Measurements from ENCODE around the gene ADAMTS9. TPM values are rescaled to one million over a fixed set of nuclear protein-coding genes. Genes with fewer than 3 reads are reported as not detected.

The ADAMTS9 gene
- total and polyA plus RNA-seq, 2 donors (not counting 3 experiments of a cell fraction or from before 2014, with no cell fraction given) = 6.5 to 23.9 TPM

GRCh38 chr3:64634417-64634816 is 53.4 kb downstream of the ADAMTS9 start:
- no peak overlapping the region for H3K9ac ChIP-seq (replicated peaks; ENCODE audit: extremely low read depth, insufficient read depth, low read length)
- intact Hi-C loops (cut with micrococcal nuclease) (no loop called here), dilution Hi-C loops (cut with MboI; ENCODE audit: extremely low pct_ligation_motif_present, low sequenced_read_pairs) (no loop called here)
- H3K4me1 ChIP-seq (ENCODE audit: control insufficient read depth, extremely low read depth, insufficient read depth, low read length) = no peaks in the 10 kb centered on the region
- H3K4me2 ChIP-seq (ENCODE audit: insufficient read depth, low read length) = no peak overlapping the region
- H3K9me3 ChIP-seq (replicated peaks; ENCODE audit: control insufficient read depth, insufficient read depth, low read length) = no peaks in the 10 kb centered on the region
- no peaks in the 10 kb centered on the region for H3K79me2 ChIP-seq (ENCODE audit: control insufficient read depth, insufficient read depth, low read length)
- CTCF ChIA-PET = interaction anchor here (1.0 kb wide), 1 partner anchor 47 kb away, joined by 3 read pairs; no protein-coding TSS in a partner anchor
- DNase-seq (ENCODE audit: low read depth, low spot score) (peak; percentile 24), FAIRE-seq (no peak)
- H3K4me3 ChIP-seq (replicated peaks in 1 of 3; ENCODE audit: insufficient read depth in 1 of 3, low read depth in 1 of 3, low read length in 3 of 3) = no peak overlapping the region
- H3K36me3 ChIP-seq (ENCODE audit: control insufficient read depth in 2 of 2, extremely low read depth in 1 of 2, insufficient read depth in 2 of 2, low read length in 2 of 2) = peaks cover 0 to 5% of the 10 kb centered on the region in 2 experiments
- no peak for TF ChIP-seq GATA2 (IDR thresholded peaks at IDR 0.05; ENCODE audit: insufficient read depth, insufficient read length, low read depth, low read length)
- no peak for TF ChIP-seq POLR2A (IDR thresholded peaks at IDR 0.05; ENCODE audit: low read depth, low read length)
- TF ChIP-seq MYC (IDR thresholded peaks at IDR 0.05; ENCODE audit: low read depth, low read length) = no peak
- TF ChIP-seq EZH2 (IDR thresholded peaks at IDR 0.05; ENCODE audit: borderline replicate concordance, low read depth, low read length, severe bottlenecking) = no peak
- TF ChIP-seq POLR2AphosphoS5 (IDR thresholded peaks at IDR 0.05; ENCODE audit: insufficient read depth, low read depth, low read length) = no peak
- no peak for TF ChIP-seq JUN (IDR thresholded peaks at IDR 0.05; ENCODE audit: borderline replicate concordance, insufficient read depth, insufficient read length, low read depth)
- TF ChIP-seq, protein P1, sequence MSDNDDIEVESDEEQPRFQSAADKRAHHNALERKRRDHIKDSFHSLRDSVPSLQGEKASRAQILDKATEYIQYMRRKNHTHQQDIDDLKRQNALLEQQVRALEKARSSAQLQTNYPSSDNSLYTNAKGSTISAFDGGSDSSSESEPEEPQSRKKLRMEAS (IDR thresholded peaks at IDR 0.05; ENCODE audit: insufficient read depth, insufficient read length) = no peak
- TF ChIP-seq, protein P2, sequence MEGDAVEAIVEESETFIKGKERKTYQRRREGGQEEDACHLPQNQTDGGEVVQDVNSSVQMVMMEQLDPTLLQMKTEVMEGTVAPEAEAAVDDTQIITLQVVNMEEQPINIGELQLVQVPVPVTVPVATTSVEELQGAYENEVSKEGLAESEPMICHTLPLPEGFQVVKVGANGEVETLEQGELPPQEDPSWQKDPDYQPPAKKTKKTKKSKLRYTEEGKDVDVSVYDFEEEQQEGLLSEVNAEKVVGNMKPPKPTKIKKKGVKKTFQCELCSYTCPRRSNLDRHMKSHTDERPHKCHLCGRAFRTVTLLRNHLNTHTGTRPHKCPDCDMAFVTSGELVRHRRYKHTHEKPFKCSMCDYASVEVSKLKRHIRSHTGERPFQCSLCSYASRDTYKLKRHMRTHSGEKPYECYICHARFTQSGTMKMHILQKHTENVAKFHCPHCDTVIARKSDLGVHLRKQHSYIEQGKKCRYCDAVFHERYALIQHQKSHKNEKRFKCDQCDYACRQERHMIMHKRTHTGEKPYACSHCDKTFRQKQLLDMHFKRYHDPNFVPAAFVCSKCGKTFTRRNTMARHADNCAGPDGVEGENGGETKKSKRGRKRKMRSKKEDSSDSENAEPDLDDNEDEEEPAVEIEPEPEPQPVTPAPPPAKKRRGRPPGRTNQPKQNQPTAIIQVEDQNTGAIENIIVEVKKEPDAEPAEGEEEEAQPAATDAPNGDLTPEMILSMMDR (IDR thresholded peaks at IDR 0.05; ENCODE audit: extremely low read depth in 1 of 2, insufficient read depth in 1 of 2, low read depth in 1 of 2, low read length in 2 of 2) = no peak
- TF ChIP-seq FOS (IDR thresholded peaks at IDR 0.05; ENCODE audit: borderline replicate concordance, insufficient read depth, low read length) = no peak
- no peaks in the 10 kb centered on the region for H3K27me3 ChIP-seq (ENCODE audit: control insufficient read depth in 2 of 2, insufficient read depth in 2 of 2, low read length in 2 of 2)
- no peak overlapping the region for H3K27ac ChIP-seq (ENCODE audit: insufficient read depth, low read depth, low read length)
- no peak overlapping the region for H2AFZ ChIP-seq (ENCODE audit: low read depth, low read length)
- no peaks in the 10 kb centered on the region for H4K20me1 ChIP-seq (replicated peaks; ENCODE audit: control insufficient read depth, extremely low read depth, insufficient read depth, low read length)
- BruUV-seq (replicated peaks) = no TSS peak
- POLR2A ChIA-PET = interaction anchor here (0.6 kb wide), 1 partner anchor 455 kb away, joined by 3 read pairs; no protein-coding TSS in a partner anchor
- H3K9me1 ChIP-seq (replicated peaks; ENCODE audit: control insufficient read depth, extremely low read depth, insufficient read depth, low read length) = no peaks in the 10 kb centered on the region
